LNCAP (cell line): Measurements from ENCODE around the gene GMDS.

Source experiments
- TF ChIP-seq, protein P1 (sequence below): fragments of 450-650 bp; IDR thresholded peaks from 2 replicates; pipeline ENCODE4 v1.5.1; 2017; ENCODE audit warnings: mild to moderate bottlenecking

Gene GMDS

GRCh38 chr6:2132416-2132815, 113.0 kb downstream of the GMDS start:
- TF ChIP-seq, protein P1, sequence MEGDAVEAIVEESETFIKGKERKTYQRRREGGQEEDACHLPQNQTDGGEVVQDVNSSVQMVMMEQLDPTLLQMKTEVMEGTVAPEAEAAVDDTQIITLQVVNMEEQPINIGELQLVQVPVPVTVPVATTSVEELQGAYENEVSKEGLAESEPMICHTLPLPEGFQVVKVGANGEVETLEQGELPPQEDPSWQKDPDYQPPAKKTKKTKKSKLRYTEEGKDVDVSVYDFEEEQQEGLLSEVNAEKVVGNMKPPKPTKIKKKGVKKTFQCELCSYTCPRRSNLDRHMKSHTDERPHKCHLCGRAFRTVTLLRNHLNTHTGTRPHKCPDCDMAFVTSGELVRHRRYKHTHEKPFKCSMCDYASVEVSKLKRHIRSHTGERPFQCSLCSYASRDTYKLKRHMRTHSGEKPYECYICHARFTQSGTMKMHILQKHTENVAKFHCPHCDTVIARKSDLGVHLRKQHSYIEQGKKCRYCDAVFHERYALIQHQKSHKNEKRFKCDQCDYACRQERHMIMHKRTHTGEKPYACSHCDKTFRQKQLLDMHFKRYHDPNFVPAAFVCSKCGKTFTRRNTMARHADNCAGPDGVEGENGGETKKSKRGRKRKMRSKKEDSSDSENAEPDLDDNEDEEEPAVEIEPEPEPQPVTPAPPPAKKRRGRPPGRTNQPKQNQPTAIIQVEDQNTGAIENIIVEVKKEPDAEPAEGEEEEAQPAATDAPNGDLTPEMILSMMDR, result no peak

GRCh38 chr6:2129182-2129621, 116.2 kb downstream of the GMDS start:
- TF ChIP-seq, protein P1, result no peak

GRCh38 chr6:2127484-2127911, 117.9 kb downstream of the GMDS start:
- TF ChIP-seq, protein P1, result no peak

GRCh38 chr6:2126351-2126750, 119.1 kb downstream of the GMDS start:
- TF ChIP-seq, protein P1, result no peak

DNA sequence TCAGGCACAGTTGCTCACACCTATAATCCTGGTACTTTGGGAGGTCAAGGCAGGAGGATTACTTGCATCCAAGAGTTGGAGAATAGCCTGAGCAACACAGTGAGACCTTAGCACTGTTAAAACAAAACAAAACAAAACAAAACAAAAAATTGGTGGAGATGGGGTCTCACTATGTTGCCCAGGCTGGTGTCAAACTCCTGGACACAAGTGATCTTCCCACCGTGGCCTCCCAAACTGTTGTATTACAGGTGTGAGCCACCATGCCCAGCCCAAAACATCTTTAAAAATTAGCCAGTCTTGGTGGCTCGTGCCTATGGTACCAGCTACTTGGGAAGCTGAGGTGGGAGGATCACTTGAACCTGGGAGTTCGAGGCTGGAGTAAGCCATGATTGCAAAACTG, 120.2 kb downstream of the GMDS start:
- TF ChIP-seq, protein P1, result no peak

- TF ChIP-seq, protein P1, result no peak
Measured at GRCh38 chr6:2124260-2124709, 121.1 kb downstream of the GMDS start.

DNA sequence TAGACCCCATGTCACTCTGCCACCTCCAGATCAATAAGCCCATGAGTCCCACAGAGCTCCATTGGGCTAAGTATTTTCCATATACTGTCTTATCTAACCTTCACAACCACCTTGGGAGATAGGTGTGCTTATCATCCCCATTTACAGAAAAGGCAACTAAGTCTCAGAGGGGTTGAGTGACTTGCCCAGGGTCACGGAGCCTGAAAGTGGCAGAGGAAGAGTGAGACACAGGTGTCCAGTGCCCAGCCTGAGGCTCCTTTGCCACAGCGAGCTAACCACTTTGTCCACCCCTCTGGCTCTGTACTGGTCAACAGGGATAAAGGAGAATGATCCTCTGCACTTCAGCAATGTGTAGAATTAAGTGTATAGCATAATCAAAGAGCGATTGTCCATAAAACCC, 124.5 kb downstream of the GMDS start:
- TF ChIP-seq, protein P1, result no peak

DNA sequence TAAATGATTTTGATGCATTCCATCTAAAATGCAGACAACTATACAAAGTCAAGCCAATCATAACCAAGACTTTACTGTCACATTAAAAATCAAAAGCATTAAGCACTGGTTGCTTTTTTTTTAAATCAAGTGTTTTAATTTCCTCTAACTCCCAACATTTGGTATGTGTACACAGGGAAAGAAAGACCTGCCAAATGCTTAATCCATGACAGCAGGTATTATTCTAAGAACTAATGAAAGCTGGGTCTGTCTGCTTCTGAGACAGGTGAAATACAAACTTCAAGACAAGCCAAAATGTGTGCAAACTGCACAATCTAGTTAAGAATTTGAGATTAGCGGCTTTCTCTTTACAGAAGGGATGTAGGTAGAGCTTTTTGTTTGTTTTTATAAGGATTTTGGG, 126.1 kb downstream of the GMDS start:
- TF ChIP-seq, protein P1, result no peak
